OCI-M2 (cell line): ENCODE data around the gene KCNA2.

ENCODE experiments used
- DNase-seq: peaks from one replicate; lab custom pipeline; 2025; ENCODE audit not compliant: unreplicated experiment; lab: John Stamatoyannopoulos, UW

Gene KCNA2

GRCh38 chr1:110604586-110605148, 1.5 kb downstream of the KCNA2 start:
- DNase-seq: no peak

DNA sequence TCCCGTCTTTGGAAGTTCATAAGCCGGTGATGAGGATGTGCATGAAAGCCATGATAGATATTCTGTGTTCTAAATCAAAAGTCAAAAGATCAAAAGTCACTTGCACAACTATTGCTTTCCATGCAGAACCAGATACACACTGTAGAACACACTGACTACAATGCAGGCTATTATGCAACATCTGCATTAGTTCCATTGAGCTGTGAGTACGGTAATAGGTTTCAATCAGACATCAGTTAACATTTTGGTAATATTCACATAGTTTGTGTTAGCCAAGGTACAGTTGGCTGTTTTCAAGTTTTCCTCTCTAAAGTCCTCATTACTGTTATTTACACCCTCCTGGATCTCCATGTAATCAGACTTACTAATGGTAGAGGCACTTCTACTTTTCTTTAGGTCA, 3.1 kb downstream of the KCNA2 start:
- DNase-seq: no peak

GRCh38 chr1:110602466-110602865, 3.7 kb downstream of the KCNA2 start:
- DNase-seq: no peak

- no peak for DNase-seq
Observed at GRCh38 chr1:110601332-110601731, 4.8 kb downstream of the KCNA2 start.

DNA sequence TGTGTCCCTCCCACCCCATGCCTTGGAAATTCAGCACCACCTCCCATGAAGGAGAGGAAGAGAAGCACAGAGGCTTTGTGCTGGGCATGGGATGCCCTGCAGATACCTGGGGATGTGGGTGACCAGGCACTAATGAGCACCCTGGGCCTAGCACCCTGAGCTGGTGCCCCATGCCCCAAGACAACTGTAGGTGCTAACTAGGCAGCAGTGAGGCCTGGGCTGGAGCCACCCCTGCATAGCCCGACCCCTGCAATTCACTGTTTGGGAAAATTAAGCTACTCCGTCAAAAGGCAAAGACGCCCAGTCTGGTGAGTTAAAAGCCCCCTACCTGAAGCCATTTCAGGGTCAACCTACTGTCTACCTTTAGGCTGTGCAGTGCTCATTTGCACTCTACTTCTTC, 5.4 kb downstream of the KCNA2 start:
- DNase-seq: no peak

GRCh38 chr1:110597966-110598365, 8.2 kb downstream of the KCNA2 start:
- DNase-seq: no peak

GRCh38 chr1:110596312-110596711, 9.8 kb downstream of the KCNA2 start:
- DNase-seq: no peak

DNA sequence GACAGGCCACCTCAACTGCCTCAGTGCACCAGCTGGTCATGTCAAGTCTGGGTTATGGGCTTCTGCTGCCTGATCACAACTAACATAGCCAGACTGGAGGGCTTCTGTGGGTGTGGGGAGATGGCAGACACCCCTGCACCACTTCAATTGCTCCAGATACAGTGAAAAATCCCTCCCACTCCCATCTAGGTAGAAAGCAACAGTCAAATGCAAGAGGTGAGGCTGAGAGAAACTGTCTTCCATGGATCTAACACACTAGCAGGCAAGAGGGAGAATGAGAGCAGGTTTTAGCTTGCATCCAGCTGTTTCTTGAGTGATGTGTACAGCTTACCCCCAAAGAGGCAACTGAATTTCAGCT, 10.8 kb downstream of the KCNA2 start:
- no peak for DNase-seq

GRCh38 chr1:110594456-110595352, 11.5 kb downstream of the KCNA2 start:
- no peak for DNase-seq

- DNase-seq: no peak
Observed at GRCh38 chr1:110593902-110594301, 12.3 kb downstream of the KCNA2 start.

- DNase-seq: no peak
Observed at GRCh38 chr1:110591956-110592355, 14.2 kb downstream of the KCNA2 start.

DNA sequence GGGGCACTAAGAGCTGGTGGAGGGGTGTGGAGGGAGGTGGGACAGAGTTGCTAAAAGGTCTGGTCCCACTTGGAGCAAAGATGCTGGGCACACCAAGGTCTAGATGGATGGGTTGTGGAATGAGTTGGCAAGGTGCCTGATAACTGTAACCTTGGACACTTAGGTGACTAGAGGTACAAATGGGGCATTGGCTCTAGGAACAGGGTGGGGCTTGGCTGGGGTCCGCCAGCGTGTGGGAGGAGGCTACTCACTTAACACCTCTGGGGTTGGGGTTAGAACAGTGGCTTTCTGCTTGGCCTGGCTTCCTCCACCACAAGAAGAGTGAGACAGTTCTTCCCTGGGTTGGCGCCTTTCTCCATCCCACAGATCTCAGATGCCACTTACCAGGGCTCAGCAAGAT, 17.2 kb downstream of the KCNA2 start:
- no peak for DNase-seq

- DNase-seq: no peak
Observed at GRCh38 chr1:110588486-110588885, 17.7 kb downstream of the KCNA2 start.

DNA sequence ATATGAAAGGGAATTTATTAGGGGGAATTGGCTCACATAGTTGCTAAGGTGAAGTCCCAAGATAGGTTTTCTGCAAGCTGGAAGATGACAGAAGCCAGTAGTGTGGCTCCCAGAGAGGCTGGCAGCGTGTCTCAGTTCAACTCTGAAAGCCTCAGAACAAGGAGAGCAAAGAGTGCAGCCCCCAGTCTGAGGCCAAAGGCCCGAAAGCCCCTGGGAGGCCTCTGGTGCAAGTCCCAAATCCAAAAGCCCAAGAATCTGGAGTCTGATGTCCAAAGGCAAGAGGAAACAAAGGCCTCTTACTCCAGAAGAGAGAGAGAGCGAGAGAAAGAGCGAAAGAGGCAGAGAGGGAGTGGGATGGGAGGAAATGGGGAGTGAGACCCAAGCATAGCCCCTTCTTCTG, 18.3 kb downstream of the KCNA2 start:
- DNase-seq: no peak

GRCh38 chr1:110585481-110585880, 20.7 kb downstream of the KCNA2 start:
- no peak for DNase-seq

- DNase-seq: no peak
Observed at GRCh38 chr1:110584045-110584444, 22.1 kb downstream of the KCNA2 start.

- no peak for DNase-seq
Observed at GRCh38 chr1:110583505-110583904, 22.7 kb downstream of the KCNA2 start.

GRCh38 chr1:110582378-110582777, 23.8 kb downstream of the KCNA2 start:
- no peak for DNase-seq

GRCh38 chr1:110581682-110582145, 24.4 kb downstream of the KCNA2 start:
- no peak for DNase-seq

- no peak for DNase-seq
Observed at GRCh38 chr1:110580244-110580643, 25.9 kb downstream of the KCNA2 start.

DNA sequence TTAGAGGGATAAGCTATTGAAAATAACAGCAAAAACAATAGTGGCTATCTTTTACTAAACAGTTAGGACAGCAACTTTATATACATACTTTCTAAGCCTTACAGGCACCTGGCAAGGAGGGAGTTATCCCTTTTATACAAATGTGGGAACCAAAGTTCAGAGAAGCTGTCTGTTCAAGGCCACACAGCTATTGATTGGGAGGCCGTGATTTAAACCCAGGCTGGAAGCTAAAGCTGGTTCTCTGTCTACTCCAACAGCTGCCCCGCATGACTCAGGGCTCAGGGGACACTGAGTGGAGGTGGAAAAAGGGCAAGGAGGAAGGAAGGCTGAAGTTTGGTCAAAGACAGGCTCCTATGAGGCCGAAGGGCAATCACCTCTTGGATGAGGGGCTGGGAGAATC, 26.7 kb downstream of the KCNA2 start:
- no peak for DNase-seq

- DNase-seq: no peak
Observed at GRCh38 chr1:110576441-110576840, 29.7 kb downstream of the KCNA2 start.

DNA sequence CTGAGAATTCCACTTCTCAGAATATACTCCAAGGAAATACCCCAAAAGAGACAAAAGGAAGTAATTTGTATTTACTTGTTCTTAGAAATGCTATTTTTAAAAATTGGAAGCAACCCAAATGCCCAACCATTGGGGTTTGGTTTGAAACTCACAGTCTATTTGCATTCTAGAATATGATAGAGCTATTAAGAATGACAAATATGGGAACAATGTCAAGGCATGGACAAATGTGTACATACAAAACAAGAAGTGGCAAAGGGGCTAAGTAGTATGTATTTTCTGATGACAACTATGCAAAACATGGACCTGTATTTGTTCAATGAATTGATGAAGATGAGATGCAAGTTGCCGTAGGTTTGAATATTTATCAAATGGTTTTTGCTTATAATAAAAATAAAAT, 32.8 kb downstream of the KCNA2 start:
- DNase-seq: no peak
